A549 treated with CpdA at 1 μM for 4 hours (cell line): ENCODE measurements around the gene CYP4V2. TPM values are rescaled to one million over a fixed set of nuclear protein-coding genes. Genes with fewer than 3 reads are reported as not detected.

Experiments used
- total RNA-seq: library from RNA; stranded (reverse); fragments of 200-300 nt; extraction: Qiagen RNA extraction; gene quantifications from 5 replicates; pipeline ENCODE4 v1.2.3, GENCODE V29; 2022; ENCODE audit warnings: low read depth

CYP4V2 gene
- 2.4 to 3.6 TPM (median 2.9 TPM) in 5 replicates for total RNA-seq

GRCh38 chr4:186191200-186192065, at the start of gene CYP4V2:
Gene CYP4V2, plus strand, starts transcription at chr4:186191567. Its CDS starts 257 bp downstream, at chr4:186191824.

GRCh38 chr4:186227221-186227620, 35.9 kb downstream of the CYP4V2 start, which contains the start of gene KLKB1:
Gene KLKB1, plus strand, starts transcription at chr4:186227507. Its CDS starts 689 bp downstream, at chr4:186228196.

Other genes with a start within 250 kb of the CYP4V2 start
- gene TLR3, start 122.4 kb upstream of the CYP4V2 start, total RNA-seq = 0.26 to 0.54 TPM (median 0.37 TPM) in 5 replicates
- 1.1 to 2.0 TPM (median 1.8 TPM) in 5 replicates for gene FAM149A, start 86.9 kb upstream of the CYP4V2 start, total RNA-seq
- 0.19 TPM in 1 of 5 replicates, not detected in the others for gene KLKB1, start 35.9 kb downstream of the CYP4V2 start, total RNA-seq
- gene F11, start 74.6 kb downstream of the CYP4V2 start, total RNA-seq = not detected in 5 replicates